ENCODE measurements around the gene MEF2C. TPM values are rescaled to one million over a fixed set of nuclear protein-coding genes. Genes with fewer than 3 reads are reported as not detected.

The MEF2C gene
- total RNA-seq, 1 donor from 2014 or later: 0.26 TPM

GRCh38 chr5:88746438-88746882 is 136.5 kb downstream of the MEF2C start:
- no peak overlapping the region for H3K27ac ChIP-seq
- H3K4me2 ChIP-seq: no peak overlapping the region
- no peaks in the 10 kb centered on the region for H3K36me3 ChIP-seq
- H2AFZ ChIP-seq (replicated peaks): no peak overlapping the region
- Mint-ChIP-seq H3K27ac (no peak overlapping the region), H3K4me1 (no peaks in the 10 kb centered on the region), H3K27me3 (ENCODE audit: insufficient read depth, low read depth) (no peaks in the 10 kb centered on the region), H3K9me3 (no peaks in the 10 kb centered on the region), H3K4me3 (no peak overlapping the region), H3K36me3 (peaks cover 2% of the 10 kb centered on the region)
- H3K9ac ChIP-seq: no peak overlapping the region
- no peak for DNase-seq (ENCODE audit: low spot score)
- TF ChIP-seq EZH2phosphoT487 (IDR thresholded peaks at IDR 0.05) (no peak), CTCF (IDR thresholded peaks at IDR 0.05) (no peak), EZH2 (IDR thresholded peaks at IDR 0.05) (no peak)
- no peaks in the 10 kb centered on the region for H3K27me3 ChIP-seq
- H3K9me3 ChIP-seq (ENCODE audit: low read depth): no peaks in the 10 kb centered on the region
- H3K79me2 ChIP-seq (ENCODE audit: low read depth): no peaks in the 10 kb centered on the region
- H3F3A ChIP-seq (ENCODE audit: low read depth): no peaks in the 10 kb centered on the region
- H3K4me1 ChIP-seq: no peaks in the 10 kb centered on the region
- H4K20me1 ChIP-seq (ENCODE audit: low read depth): no peaks in the 10 kb centered on the region
- H3K4me3 ChIP-seq: no peak overlapping the region

- H3F3A ChIP-seq (ENCODE audit: low read depth): no peaks in the 10 kb centered on the region
- Mint-ChIP-seq H3K27me3 (ENCODE audit: insufficient read depth, low read depth) (no peaks in the 10 kb centered on the region), H3K36me3 (no peaks in the 10 kb centered on the region), H3K9me3 (no peaks in the 10 kb centered on the region), H3K27ac (no peak overlapping the region), H3K4me3 (no peak overlapping the region), H3K4me1 (no peaks in the 10 kb centered on the region)
- no peaks in the 10 kb centered on the region for H3K9me3 ChIP-seq (ENCODE audit: low read depth)
- no peak overlapping the region for H3K4me2 ChIP-seq
- no peaks in the 10 kb centered on the region for H3K79me2 ChIP-seq (ENCODE audit: low read depth)
- TF ChIP-seq CTCF (IDR thresholded peaks at IDR 0.05): no peak
- TF ChIP-seq EZH2phosphoT487 (IDR thresholded peaks at IDR 0.05): no peak
- TF ChIP-seq EZH2 (IDR thresholded peaks at IDR 0.05): no peak
- no peak for DNase-seq (ENCODE audit: low spot score)
- no peak overlapping the region for H2AFZ ChIP-seq (replicated peaks)
- no peak overlapping the region for H3K27ac ChIP-seq
- no peaks in the 10 kb centered on the region for H3K27me3 ChIP-seq
- no peaks in the 10 kb centered on the region for H4K20me1 ChIP-seq (ENCODE audit: low read depth)
- H3K4me1 ChIP-seq: no peaks in the 10 kb centered on the region
- no peak overlapping the region for H3K4me3 ChIP-seq
- no peak overlapping the region for H3K9ac ChIP-seq
- H3K36me3 ChIP-seq: no peaks in the 10 kb centered on the region
Observed at GRCh38 chr5:88745093-88745696, 137.8 kb downstream of the MEF2C start.

- Histone ChIP-seq H3K9me3 (ENCODE audit: low read depth) (no peaks in the 10 kb centered on the region), H4K20me1 (ENCODE audit: low read depth) (no peaks in the 10 kb centered on the region), H3K4me1 (no peaks in the 10 kb centered on the region), H3K27me3 (no peaks in the 10 kb centered on the region), H3K9ac (no peak overlapping the region), H2AFZ (replicated peaks) (no peak overlapping the region), H3K4me3 (no peak overlapping the region), H3K4me2 (no peak overlapping the region), H3F3A (ENCODE audit: low read depth) (no peaks in the 10 kb centered on the region), H3K79me2 (ENCODE audit: low read depth) (no peaks in the 10 kb centered on the region), H3K36me3 (no peaks in the 10 kb centered on the region), H3K27ac (no peak overlapping the region)
- Mint-ChIP-seq H3K27me3 (ENCODE audit: insufficient read depth, low read depth) (no peaks in the 10 kb centered on the region), H3K4me3 (no peak overlapping the region), H3K27ac (no peak overlapping the region), H3K9me3 (no peaks in the 10 kb centered on the region), H3K4me1 (no peaks in the 10 kb centered on the region), H3K36me3 (no peaks in the 10 kb centered on the region)
- no peak for DNase-seq (ENCODE audit: low spot score)
- TF ChIP-seq CTCF (IDR thresholded peaks at IDR 0.05) (no peak), EZH2phosphoT487 (IDR thresholded peaks at IDR 0.05) (no peak), EZH2 (IDR thresholded peaks at IDR 0.05) (no peak)
Observed at GRCh38 chr5:88743231-88743834, 139.7 kb downstream of the MEF2C start.
